Colon (tissue), 2 donors: ENCODE results near the gene NDRG3.
"Not testable (repeated sequence)": the region's sequence is repeated elsewhere in the genome, so short reads cannot be mapped to it uniquely, and the experiment has no call there.

Source experiments
- FAIRE-seq: peaks from 2 replicates; lab custom pipeline; 2012; peaks lifted over from hg19 to GRCh38; lab: Jason Lieb, UNC
- donor health status: control.
- donor health status: control.

The NDRG3 gene

GRCh38 chr20:36687850-36688249 lies 58.0 kb downstream of the NDRG3 start:
- no peak for FAIRE-seq

DNA sequence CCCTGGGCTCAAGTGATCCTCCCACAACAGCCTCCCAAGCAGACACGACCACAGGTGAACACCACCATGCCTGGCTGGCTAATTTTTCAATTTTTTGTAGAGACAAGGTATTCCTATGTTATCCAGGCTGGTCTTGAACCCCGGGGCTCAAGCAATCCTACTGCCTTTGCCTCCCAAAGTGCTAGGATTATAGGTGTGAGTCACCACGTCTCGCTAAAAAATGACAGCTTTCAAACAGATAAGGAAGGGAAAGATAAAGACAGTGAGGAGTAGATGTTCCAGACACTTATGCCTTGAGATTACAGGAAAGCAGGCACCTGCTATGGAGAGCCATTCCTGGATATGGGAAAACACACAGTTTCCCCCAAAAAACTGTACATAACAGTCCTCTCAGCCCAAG lies 58.9 kb downstream of the NDRG3 start:
- FAIRE-seq: no peak

GRCh38 chr20:36686504-36686903 lies 59.4 kb downstream of the NDRG3 start:
- FAIRE-seq: no peak

DNA sequence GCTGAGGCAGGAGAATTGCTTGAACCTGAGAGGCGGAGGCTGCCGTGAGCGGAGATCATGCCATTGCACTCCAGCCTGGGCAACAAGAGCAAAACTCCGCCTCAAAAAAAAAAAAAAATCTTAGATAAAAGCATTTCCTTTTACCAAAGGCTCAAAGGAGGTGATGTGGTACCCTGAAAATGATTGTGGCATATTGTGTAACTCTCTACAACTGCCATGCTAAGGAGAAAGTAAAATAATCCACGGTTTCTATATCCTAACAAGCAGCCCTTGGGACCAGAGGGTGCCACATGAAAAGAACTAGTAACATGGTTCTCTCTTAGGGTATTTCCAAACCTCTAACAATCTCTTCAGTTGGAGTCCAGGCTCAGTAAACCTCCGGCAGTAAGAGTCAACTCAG lies 61.1 kb downstream of the NDRG3 start:
- no peak for FAIRE-seq

DNA sequence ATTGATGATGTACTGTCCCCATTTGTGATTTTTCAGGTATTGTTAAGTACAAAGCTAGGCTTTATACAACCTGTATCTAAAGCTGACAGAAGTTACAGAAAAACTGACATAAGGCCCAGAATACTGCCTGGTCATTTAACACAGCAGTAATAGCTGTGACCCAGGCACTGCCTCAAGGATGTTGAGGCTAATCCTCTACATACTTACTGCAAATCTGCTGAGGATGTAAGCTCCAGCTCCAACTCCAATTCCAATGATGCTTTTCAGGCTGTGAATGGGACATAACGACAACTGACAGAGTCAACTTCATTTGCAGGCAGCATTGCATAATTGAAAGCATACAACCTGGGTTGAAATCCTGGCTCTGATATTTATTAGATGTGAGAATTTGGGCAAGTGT lies 63.6 kb downstream of the NDRG3 start:
- no peak for FAIRE-seq

GRCh38 chr20:36677422-36677771 lies 68.5 kb downstream of the NDRG3 start:
- no peak for FAIRE-seq

DNA sequence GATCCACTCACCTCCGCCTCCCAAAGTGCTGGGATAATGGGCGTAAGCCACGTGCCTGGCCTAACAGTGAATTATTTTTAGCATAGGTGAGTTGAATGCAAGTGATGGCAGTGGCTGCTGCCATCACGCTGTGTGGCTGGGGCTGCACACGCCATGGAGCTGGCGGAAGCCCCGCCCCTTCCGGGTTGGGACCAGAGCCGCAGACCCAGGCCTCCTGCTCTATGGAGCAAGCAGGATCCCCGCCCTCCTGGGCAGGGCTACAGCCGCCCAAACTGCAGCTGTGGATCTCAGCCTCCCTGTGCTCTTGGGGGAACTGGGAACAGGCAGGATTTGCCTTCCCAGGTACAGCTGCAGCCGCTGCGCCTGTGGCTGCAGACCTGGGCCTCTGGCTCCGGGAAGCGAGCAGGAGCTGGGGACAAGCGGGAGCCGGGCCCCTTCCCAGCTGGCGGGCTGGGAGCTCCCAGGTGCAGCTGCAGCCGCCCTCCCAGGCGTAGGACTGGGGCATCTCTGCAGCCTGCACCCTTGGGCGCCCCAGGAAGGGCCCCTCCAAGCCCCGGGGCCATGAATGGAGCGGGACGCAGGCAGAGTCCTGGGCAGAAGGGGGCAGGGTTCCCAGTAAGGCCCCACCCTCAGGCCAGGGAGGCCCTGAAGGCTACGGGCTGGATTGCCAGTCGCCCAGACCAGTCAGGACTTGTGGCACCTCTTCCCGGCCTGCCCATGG lies 69.0 kb downstream of the NDRG3 start:
- no peak for FAIRE-seq

- not testable (repeated sequence) for FAIRE-seq
Measured at GRCh38 chr20:36675545-36675944, 70.3 kb downstream of the NDRG3 start.

DNA sequence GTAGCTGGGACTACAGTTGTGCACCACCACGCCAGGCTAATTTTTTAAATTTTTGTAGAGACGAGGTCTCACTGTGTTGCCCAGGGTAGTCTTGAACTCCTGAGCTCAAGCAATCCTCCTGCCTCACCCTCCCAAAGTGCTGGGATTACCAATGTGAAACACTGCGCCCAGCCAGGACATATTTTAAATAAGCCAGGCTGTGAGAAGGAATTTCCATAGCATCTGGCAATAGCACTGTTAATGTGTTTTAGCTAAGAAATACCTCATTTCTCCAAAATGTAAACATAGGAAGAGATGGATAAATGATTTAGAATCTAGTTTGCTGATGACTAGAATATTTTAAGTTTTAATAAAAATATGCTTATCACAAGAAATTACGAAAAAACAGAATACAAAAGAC lies 72.9 kb downstream of the NDRG3 start:
- no peak for FAIRE-seq

GRCh38 chr20:36670665-36671357 lies 75.1 kb downstream of the NDRG3 start:
- no peak for FAIRE-seq

DNA sequence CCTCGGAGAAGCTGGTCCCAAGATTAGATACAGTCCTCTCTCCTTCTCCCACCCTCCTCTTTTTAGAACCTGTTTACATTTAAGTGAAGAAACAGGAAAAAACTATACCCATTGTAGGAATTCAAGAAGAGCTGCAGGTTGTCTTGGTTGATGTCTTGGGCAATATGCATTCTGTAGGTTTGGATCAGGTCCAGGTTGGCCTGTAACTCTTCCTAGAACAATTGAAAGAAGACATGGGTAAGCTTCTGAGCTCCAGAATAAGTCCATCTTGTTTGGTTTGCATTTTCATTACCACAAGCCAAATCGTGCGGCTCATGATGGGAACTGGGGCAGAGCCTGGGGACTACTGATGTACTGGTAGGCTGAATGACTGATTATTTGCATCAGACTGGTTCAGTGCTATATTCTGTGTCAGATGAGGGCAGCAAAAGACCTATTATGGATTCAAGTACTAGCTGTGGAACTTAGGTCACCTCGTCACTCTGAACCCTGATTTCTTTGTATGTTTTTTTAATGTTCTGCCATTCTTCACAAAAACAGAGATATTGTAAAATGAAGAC lies 79.6 kb downstream of the NDRG3 start:
- no peak for FAIRE-seq

DNA sequence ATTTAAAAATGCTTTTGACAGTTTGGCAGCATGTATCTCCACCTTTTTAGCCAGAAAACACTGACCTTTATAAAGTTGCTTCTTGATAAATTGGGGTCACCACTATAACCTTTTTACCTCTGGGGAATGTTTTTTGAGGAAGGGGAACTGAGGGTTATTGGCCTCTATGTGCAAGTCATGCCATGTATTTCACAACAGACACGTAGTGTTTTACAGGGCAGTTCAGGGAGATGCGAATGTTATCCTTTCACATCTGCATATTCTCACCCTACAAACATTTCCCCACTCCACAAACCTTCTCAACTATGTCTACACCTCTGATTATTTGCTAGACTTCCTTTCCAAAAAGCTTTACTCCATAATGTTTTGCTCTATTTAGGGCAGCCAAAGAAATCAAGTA lies 82.9 kb downstream of the NDRG3 start:
- FAIRE-seq: no peak

GRCh38 chr20:36658300-36658699 lies 87.6 kb downstream of the NDRG3 start:
- no peak for FAIRE-seq

- FAIRE-seq: no peak
Measured at GRCh38 chr20:36656733-36657132, 89.2 kb downstream of the NDRG3 start.

- no peak for FAIRE-seq
Measured at GRCh38 chr20:36655004-36655403, 90.9 kb downstream of the NDRG3 start.

DNA sequence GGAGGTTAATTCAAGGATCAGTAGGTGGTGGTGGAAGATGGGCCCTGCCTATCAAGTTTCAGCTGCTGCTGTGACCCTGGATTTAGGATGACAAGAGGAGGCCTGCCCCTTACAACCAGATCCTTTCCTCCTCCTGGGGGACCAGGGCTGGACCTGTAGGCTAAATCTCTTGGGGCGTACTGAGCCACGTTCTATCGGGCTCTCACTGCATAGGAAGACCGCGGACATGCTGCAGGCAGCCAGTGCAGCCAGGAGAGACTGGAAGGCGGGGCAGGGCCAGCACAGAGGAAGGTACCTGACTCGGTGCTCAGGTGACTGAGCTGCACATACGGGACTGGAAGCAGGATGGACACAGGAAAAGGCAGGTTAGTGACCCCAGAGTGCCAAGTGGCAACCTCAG lies 91.4 kb downstream of the NDRG3 start:
- no peak for FAIRE-seq

- FAIRE-seq: no peak
Measured at GRCh38 chr20:36653456-36653855, 92.4 kb downstream of the NDRG3 start.

GRCh38 chr20:36647196-36648121 lies 98.4 kb downstream of the NDRG3 start:
- no peak for FAIRE-seq

DNA sequence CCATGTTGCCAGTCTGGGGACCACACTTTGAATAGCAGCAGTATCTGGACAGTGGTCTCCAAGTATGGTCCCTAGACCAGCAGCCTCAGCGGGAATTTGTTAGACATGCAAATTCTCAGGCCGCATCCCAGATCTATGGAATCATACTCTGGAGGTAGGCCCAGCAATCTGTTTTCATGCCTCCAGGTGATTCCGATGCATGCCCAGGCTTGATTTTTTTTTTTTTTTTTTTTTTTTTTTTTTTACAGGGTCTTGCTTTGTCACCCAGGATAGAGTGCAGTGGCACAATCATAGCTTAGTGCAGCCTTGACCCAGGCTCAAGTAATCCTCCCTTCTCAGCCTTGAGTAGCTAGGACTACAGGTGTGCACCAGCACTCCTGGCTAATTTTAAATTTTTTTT lies 99.2 kb downstream of the NDRG3 start:
- no peak for FAIRE-seq

DNA sequence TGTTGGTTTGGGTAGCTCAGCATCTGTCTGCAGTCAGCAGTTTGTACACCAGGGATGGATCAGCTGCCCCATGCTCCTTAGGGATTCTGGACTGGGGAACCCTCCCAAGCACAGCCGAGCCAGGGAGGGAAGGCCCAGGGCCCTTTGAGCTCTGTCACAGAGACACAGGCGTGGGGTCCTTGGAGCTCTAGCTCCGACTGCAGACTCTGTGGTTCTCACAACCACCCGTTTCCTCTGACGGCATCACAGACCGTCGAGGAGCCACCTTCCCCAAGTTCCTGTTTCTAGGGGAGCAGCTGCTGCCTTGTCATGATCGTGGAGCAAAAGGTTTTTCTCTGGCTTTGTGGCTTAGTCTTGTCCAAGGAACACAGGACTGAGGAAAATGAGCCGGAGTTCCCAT lies 99.9 kb downstream of the NDRG3 start, which contains the start of gene SLA2:
Gene SLA2 (minus strand): TSS at position 199 of the 400 bp plus-strand sequence. CDS start 4,861 bp downstream, outside the sequence.
- no peak for FAIRE-seq

DNA sequence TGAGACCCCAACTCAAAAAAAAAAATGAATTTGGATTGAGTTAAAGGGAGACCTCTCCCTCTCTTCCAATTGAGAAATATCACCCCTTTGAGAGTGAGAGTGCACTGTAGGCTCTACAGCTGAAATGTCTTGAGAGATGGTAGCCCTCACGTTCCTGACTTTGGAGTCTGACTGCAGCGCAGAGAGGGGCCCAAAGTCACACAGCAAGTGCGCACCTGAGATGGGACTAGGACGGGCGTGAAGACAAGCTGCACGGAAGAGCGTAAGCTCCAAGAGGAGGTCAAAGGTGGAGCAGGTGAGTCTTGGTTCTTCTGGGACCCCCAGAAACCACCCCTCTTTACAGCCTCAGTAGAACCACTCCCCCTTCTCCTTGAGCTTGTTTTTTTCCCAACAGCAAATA lies 100.5 kb downstream of the NDRG3 start:
- no peak for FAIRE-seq

- FAIRE-seq: no peak
Measured at GRCh38 chr20:36644706-36645095, 101.2 kb downstream of the NDRG3 start.
